GM21619 (cell line): ENCODE data around the gene PDLIM7.
A peak's percentile ranks its signal among the peaks of the same experiment; 100 is the strongest.

Experiments used
- ATAC-seq: cut with Tn5 transposase; IDR thresholded peaks from one replicate; pipeline ENCODE4 v1.9.1; 2021; ENCODE audit not compliant: unreplicated experiment

PDLIM7 gene

DNA sequence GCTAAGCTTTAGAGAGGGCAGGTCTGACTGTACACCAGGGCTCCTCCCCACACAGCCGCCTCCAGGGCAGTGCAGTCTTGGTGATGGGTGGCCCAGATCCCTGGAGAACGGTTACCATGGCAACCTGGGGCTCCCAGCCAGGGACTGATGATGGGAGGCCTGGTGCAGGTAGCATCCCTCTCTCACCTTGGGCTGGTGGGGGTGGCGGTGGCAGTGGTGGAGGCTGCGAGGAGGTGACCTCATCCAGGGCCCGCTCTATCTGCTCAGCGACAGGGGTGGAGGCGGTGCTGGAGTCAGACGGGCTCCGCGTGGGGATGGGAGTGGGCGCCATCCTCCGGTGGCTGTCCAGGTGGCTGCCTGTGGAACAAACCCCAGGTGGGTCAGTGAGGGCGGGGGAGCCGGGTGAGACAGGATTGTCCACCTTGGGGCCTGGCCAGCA lies 38.5 kb downstream of the PDLIM7 start:
- no peak for ATAC-seq

DNA sequence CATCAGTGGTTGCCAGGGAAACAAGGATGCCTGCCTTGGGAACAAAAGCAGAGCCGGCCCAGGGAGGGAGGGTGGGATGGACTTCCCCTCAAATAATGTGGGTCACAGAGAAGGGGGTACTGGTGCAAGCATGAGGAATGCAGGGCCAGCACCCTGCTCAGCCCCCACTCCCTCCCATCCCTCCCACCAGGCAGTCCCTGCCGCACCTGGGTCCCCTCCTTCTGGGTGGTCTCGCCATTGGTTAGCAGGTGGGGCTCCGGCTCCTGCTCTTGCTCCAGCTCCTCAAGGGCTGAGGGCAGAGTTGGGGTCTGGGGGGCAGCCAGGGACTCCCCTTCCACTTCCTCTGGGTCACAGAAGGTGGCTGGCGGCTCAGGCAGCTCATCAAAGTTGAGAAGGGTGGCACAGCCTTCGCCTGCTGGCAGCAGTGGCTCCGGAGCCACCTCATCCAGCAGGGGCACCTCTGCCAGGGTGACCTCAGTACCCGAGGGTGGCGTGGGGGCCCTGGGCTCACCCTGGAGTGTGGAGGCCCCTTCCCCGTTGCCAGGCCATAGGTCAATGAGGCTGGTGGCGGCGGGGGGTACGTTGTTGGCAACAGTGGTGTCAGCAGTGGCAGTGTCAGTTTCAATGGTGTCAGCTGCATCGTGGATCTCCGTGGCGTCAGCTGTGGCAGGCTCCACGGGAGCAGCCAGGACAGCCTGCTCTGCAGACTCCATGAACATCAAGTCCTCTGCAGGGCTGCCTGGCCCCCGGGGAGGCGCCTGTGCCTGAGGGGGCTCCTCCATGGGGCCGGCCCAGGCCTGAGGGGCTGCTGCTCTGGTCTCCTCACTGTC lies 39.3 kb downstream of the PDLIM7 start:
- ATAC-seq = no peak

DNA sequence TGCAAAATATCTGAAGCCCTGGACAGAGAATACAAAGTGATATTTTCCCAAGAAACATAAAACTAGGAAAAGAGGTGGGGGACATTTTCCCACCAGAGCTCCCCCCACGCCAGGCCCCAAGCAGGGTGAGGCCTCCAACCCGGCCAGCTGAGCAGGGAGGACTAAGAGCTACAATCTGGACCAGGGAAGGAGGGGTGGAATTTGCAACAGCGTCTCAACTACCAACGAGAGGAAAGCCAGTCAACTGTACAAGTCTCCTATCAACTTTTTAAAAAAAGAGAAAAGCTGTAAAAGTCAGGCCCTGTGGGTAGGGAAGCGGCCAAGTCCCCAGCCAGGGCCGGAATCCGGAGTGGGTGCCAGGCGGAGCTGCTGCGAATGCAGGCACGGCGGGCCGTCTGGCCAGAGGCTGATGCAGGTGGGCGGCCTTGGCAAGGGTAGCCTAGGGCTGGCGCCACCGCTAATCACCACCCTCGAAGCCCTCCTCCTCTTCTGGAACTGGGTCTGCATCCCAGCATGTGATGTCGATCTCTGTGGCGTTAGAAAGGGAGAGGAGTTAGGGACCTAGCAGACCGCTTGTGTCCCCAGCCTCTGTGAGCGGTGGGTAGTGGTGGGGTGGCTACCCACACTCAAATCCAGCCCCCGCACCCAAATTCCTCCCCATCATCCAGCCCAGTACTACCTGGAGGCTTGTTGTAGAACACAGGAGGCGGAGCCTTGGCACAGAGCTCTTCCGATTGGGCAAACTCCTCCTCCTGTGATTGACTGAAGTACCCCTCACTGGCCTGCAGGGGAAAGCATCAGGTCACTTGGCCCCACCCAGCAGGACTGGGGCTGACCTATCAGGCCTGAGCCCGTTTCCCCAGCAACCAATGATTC lies 40.2 kb downstream of the PDLIM7 start:
- ATAC-seq = peak; percentile 34

DNA sequence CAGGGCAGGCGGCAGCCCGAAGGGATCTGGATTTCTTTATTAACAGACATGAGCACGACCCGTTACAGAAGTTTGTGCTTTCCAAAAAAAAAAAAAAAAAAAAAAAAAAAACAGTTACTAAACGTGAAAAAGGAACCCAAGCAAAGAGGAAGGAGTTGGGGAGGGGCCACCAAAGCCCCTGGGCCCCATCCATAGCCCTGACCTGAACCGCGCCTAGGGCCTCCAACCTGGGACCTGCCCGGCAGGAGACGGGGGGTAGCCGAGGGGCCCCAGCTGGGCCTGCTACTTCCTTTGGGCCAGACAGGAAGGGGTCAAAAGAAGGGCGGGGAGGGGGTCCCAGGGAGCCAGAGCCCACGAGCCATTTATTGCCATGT lies 40.8 kb downstream of the PDLIM7 start:
- no peak for ATAC-seq

DNA sequence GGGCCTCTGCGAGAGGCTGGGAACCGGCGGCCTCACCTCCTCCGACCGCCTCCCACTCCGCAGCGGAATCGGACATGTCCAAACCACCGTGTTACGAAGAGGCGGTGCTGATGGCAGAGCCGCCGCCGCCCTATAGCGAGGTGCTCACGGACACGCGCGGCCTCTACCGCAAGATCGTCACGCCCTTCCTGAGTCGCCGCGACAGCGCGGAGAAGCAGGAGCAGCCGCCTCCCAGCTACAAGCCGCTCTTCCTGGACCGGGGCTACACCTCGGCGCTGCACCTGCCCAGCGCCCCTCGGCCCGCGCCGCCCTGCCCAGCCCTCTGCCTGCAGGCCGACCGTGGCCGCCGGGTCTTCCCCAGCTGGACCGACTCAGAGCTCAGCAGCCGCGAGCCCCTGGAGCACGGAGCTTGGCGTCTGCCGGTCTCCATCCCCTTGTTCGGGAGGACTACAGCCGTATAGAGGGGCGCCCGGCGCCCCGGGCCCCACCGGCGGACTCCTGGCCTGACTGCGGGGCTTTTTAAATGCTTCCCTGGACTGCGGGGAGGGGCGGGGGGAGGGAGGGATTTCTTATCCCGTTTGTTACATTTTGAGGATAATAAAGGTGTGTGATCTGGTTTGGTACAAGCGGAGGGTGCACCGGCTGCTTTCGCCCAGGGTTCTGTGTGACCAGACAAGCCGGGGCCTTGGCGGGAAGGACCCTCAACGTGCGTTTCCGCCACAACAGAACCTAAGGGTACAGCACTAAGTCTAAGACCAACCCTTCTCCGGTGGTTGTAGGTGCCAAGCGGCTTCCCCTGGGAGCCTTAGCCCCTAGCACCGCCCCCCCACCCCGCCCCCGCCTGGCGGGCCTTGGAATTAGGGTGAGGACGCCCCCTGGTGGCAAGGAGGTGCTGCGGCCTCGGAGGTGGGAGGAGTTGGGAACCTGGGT lies 41.5 kb downstream of the PDLIM7 start:
- peak; percentile 10 for ATAC-seq

DNA sequence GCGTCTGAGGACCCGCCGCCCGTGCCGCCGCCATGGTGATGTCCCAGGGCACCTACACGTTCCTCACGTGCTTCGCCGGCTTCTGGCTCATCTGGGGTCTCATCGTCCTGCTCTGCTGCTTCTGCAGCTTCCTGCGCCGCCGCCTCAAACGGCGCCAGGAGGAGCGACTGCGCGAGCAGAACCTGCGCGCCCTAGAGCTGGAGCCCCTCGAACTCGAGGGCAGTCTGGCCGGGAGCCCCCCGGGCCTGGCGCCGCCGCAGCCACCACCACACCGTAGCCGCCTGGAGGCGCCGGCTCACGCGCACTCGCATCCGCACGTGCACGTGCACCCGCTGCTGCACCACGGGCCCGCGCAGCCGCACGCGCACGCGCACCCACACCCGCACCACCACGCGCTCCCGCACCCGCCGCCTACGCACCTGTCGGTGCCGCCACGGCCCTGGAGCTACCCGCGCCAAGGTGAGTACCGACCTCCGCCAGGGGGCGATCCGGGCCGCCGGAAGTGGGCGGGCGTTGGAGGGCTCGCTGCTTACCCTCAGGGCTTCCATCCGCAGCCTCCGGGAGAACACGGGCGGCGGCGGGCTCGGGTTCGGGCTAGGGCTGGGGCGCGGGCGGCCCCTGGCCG lies 42.3 kb downstream of the PDLIM7 start:
- ATAC-seq = peak; percentile 51

DNA sequence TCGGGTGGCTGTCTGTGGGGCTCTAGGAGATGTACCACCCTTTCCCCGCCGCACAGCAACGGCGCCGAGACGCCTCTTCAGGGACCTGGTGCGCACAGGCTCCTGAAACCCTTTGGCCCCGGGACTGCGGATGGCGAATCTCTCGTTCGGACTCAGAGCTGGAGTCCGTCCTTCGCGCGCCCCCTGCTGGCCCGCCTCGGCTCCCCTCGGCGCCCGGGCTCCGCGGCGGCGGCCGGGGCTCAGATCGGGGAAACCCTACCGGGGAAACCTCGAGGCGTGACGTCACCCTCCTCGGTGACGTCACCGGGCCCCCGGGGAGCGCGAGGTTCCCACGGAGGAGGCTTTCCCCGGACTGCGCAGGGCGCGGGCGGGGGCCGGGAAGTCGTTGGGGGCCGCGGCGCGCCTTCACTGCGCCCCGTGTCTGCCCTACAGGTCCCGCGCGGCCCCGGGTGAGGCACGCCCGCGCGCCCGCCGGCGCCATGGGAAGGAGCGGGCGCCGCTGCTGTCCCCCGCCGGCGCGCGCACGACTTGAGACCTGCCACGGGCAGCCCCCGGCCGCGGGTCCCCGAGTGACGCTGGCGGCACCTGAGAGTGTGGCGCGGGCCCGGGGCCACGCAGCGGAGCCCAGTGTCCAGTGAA lies 42.9 kb downstream of the PDLIM7 start:
- peak; percentile 47 for ATAC-seq

DNA sequence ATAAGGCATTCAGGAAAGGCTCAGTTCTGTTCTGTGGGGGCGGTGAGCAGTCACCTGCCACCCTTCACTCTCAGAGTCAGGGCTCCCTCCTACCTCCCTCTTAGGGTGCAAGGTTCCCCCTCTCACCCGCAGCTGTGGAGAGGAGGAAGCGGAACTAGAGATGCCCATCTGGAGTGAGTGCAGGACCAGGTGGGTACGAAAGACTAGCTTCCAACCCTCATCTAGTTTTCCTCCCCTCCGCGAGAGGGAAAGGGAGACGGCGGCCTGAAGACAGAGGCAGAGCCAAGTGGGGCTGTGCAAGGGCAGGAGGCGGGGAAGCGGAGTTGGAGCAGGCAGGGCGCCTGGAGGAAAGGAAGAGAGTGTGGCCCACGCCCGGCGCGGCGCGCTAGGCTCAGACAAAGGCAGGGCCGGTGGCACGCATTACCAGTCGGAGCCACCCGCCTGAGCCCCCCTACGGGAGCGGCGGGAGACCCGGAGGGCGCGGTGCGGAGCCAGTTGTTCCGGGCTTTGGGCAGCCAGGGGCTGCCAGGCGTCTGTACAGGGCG lies 43.5 kb downstream of the PDLIM7 start:
- ATAC-seq = peak; percentile 1

DNA sequence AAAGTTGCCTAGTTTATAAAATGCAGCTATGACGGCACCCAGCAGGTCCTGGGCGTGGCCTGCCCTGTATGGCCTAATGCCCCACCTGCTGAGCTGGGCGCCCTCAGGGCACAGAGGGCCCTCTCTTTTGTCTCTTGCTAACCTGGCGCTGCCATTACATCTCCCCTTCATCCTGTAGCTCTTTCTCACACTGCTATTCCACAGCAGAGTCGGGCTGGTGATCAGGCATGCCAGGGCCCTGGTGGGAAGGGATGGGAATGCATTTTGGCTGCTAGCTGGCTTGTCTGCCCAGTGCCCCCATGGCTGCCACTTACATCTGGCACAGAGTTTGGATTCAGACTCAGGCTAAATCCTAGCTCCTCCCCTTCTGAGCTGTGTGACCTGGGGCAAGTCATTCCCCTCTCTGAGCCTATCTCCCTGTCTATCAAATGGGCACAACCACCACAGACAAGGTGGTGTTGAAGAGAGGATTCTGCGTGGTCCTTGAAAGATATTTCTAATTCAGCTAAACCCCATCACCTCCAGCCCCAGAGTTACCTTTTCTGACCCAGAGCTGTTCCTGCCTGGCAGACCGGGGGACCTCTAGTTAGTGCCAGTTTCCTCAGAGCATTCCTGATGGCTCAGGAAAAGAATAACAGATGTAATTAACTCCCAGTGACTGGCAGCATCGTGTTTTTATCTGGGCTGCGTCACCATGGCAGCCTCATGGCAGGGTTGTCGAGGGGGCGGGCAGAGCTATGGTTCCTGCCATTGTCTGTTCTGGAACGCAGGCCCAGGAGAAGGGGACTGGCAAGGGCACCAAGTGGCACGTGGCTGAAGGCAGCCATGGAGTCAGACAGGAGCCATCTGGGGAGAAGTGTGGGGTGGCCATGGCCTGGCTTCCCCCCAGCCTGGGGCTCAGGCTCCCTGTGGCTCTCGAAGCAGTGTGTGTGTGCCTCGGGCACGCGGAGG lies 44.4 kb downstream of the PDLIM7 start:
- ATAC-seq = no peak

DNA sequence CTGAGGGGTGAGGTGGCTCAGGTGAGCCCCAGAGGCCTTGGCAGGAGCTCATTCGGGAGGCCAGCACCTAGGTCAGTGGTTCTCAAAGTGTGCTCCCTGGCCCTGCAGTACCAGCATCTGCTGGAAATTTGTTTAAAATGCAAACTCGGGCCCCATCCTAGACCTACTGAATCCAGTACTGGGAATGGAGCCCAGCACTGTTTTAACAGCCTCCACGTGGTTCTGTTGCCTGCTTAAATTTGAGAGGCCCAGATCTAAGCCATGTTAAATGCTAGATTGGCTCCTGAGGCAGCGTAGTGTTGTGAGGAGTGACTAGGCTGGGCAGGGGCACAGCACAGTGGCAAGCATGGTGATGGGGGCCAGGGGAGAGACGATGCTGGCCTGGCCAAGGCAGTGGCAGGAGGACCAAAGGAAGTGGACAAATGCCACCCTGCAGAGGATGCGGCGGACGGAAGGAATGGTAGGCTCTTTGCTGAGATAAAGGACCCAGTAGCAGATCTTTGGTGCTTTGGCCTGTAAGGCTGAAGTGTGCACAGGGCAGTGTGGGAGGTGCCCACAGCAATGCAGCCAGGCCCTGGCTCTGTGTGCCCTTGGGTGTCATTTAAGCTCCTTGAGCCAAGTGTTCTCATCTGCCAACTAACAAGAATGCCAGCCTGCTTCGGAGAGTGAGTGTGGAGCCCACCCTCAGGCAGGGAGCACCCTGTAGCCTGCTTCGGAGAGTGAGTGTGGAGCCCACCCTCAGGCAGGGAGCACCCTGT lies 46.6 kb downstream of the PDLIM7 start:
- no peak for ATAC-seq

DNA sequence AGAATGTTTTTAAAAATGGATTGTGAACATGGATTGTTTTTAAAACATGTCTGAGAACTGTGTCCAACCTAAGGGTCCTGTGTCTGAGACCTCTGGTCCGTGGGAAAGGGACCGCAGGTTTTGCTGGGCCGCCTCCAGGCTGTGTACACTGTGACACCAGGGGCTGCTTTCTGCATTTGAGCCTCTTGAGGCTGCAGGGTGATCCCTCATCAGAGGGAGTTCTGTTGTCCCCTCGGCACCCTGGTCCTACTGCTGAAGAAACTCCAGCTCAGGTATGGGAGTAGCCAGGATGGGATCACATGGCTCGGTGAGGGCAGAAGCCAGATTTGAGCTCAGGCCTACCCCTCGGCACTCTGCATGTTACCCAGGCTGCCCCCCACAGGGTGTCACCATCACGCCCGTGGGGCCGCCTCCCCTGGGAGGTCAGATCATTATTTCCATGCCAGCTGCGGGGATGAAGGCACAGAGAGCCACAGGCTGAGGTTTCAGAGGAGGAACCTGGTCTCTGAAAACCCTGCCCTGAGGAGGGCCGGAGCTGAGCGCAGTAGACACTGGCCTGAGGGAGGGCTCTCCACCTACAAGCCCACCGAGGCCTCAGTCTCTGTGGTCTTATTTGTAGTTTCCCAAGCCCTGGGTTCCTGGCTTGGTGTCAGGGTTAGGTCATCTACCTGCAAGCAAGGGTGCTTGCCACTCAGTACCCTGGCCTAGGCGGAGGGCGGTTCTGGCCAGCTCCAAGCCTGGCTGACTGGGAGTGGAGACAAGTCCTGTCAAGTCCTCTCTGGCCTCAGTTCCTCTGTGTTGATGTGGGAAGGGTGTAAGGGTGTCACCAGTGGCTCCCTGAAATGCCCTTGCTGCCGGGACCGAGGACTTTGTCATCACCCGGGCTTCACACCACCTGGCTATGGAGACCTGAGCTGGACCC lies 48.0 kb downstream of the PDLIM7 start:
- no peak for ATAC-seq

DNA sequence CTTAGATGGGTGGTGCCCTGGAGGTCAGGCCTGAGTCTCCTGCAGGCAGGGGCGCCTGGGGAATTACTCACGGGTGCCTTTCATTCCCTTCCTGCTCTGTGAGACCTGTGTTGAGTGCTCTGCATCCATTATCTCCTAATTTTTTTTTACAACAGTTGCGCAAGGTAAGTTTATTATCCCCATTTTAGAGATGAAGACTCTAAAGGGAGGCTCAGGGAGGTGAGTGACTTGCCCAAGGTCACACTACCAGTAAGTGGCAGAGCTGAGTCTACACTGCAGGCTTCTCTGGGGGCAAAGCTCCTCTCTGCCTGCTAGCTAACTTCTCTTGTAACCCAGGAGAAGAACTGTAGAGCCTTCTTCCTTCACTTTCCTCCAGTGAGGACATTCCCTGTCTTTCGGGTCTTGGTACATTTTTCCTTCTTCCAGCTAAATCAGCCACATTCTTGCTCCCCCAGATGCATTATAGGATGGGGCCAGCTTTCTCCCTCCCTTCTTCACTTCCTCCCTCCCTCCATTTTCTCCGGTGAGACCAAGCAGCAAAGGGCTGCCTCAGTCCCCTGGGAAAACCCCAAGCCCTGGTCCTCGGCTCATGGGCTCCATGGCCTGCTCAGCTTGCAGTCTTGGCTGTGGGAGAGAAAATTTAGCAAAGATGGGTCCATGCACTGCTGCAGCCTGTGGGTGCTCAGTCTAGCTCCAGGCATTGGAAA lies 49.0 kb downstream of the PDLIM7 start:
- no peak for ATAC-seq

DNA sequence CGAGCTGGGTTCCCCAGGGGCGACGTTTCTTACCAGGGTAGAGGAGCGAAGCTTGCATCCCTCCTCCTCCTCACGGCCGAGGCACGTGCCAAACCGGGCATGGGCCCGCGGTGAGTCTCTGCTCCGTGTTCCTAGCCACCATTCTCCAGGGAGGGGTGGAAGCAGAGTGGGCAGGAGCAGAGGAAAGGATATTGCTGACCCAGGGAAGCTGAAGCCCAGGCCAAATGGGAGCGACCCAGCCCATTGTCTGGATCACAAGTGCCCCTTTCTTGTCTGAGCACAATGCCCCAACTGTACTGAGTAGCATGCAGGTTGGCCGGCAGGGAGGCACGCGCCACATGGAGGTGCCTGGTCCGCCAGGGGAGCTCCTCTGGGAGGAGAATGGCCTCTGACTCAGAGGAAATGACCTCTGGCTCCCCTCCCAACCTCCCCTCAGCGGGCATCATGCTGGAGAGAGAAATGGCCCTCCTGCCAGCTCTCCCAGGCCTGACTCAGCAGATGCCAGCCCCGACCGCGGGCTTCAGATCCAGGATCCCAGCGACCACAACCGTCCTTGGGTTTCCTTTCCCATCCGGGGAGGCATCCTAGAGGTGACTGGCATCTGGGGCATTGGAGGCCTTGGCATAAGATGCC lies 49.7 kb downstream of the PDLIM7 start:
- no peak for ATAC-seq

DNA sequence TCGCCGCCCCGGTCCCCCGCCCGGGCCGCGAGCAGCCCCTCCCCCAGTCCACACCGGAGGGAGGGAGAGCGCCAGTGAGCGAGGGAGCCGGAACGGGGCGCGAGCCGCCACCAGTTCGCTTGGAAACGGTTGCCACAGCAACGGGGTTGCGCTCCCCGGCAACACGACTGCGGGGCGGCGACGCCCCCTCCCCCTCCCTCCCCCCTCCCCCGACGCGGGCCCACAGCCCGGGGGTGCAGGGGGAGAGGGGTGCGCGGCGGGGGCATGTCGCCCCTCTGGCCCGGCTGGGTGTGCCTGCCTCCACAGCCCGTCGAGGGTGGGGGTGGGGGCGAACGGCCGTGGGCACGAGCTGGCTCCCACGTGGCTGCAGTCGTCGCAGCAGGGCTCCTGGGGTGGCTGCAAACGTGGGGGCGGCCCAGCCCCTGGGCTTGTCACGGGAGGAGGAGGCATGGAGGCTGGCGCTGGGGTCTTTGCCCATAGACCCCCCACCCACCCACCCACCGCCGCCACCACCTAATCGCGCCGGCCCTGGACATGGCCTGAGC lies 50.3 kb downstream of the PDLIM7 start:
- ATAC-seq = peak; percentile 26
